Hepatocyte (in vitro differentiated cells): Measurements from ENCODE around the gene CYP17A1. TPM values are rescaled to one million over a fixed set of nuclear protein-coding genes. Genes with fewer than 3 reads are reported as not detected.

ENCODE experiments used
- DNase-seq: peaks from one replicate; pipeline ENCODE4 v3.0.0-alpha.2; 2016; ENCODE audit warnings: low spot score
- H2AFZ ChIP-seq: fragments of 200-600 bp; sonication (generic); 2 replicates; pipeline ENCODE4 v1.6.0; 2016; ENCODE audit warnings: antibody characterized with exemption, mild to moderate bottlenecking
- H3K27ac ChIP-seq: fragments of 200-600 bp; sonication (generic); 2 replicates; pipeline ENCODE4 v1.5.1; 2016; ENCODE audit warnings: mild to moderate bottlenecking
- H3K27me3 ChIP-seq: fragments of 200-600 bp; sonication (generic); 2 replicates; pipeline ENCODE4 v1.6.1; 2016
- H3K36me3 ChIP-seq: fragments of 200-600 bp; sonication (generic); replicated peaks from 2 replicates; pipeline ENCODE4 v1.5.1; 2016; ENCODE audit warnings: low read depth; ENCODE audit not compliant: insufficient read depth
- H3K4me1 ChIP-seq: fragments of 200-600 bp; sonication (generic); 2 replicates; pipeline ENCODE4 v1.5.1; 2016; ENCODE audit warnings: mild to moderate bottlenecking, moderate library complexity; ENCODE audit not compliant: insufficient read depth
- H3K4me2 ChIP-seq: fragments of 200-600 bp; sonication (generic); 2 replicates; pipeline ENCODE4 v1.6.0; 2016
- H3K4me3 ChIP-seq: fragments of 200-600 bp; sonication (generic); 2 replicates; pipeline ENCODE4 v1.5.1; 2016; ENCODE audit warnings: mild to moderate bottlenecking
- H3K79me2 ChIP-seq: fragments of 200-600 bp; sonication (generic); 2 replicates; pipeline ENCODE4 v1.6.0; 2017; ENCODE audit warnings: mild to moderate bottlenecking
- H3K9me2 ChIP-seq: fragments of 200-600 bp; sonication (generic); replicated peaks from 2 replicates; pipeline ENCODE4 v1.6.0; 2017; ENCODE audit warnings: mild to moderate bottlenecking; ENCODE audit not compliant: insufficient read depth
- H3K9me3 ChIP-seq: fragments of 200-600 bp; sonication (generic); 2 replicates; pipeline ENCODE4 v1.5.1; 2016; ENCODE audit warnings: low read depth, mild to moderate bottlenecking
- H4K20me1 ChIP-seq: fragments of 200-600 bp; sonication (generic); 2 replicates; pipeline ENCODE4 v1.6.0; 2016; ENCODE audit warnings: mild to moderate bottlenecking; ENCODE audit not compliant: insufficient read depth, poor library complexity, severe bottlenecking
- EZH2 ChIP-seq: fragments of 200-600 bp; sonication (generic); IDR thresholded peaks from 2 replicates; pipeline ENCODE4 v1.6.1; 2016; ENCODE audit warnings: antibody characterized with exemption, mild to moderate bottlenecking, borderline replicate concordance
- EZH2phosphoT487 ChIP-seq: fragments of 200-600 bp; sonication (generic); IDR thresholded peaks from one replicate; pipeline ENCODE4 v1.6.1; 2018; ENCODE audit warnings: antibody characterized with exemption, mild to moderate bottlenecking, low read depth, moderate library complexity; ENCODE audit not compliant: unreplicated experiment, severe bottlenecking
- WGBS: methylation state at CpG from one replicate; pipeline ENCODE4 v1.1.6; 2016; ENCODE audit warnings: low lambda C conversion rate; ENCODE audit errors: missing lambda C conversion rate; 5-methylcytosine and 5-hydroxymethylcytosine counted together
- polyA plus RNA-seq: library from polyadenylated mRNA; unstranded; fragments of >200 nt; fragmentation: Nextera tagmentation; extraction: Ambion mirVana; gene quantifications from 2 replicates; pipeline ENCODE4 v1.2.1, GENCODE V29; 2016
- total RNA-seq: library from RNA; depleted of rRNA; stranded (reverse); fragments of >200 nt; gene quantifications from 2 replicates; pipeline ENCODE4 v1.2.3, GENCODE V29; 2014
- TF ChIP-seq, protein P1 (sequence below): fragments of 200-600 bp; sonication (generic); IDR thresholded peaks from 2 replicates; pipeline ENCODE4 v1.5.1; 2016; ENCODE audit warnings: antibody characterized with exemption, mild to moderate bottlenecking; ENCODE audit not compliant: poor library complexity

The CYP17A1 gene
- total and polyA plus RNA-seq, 2 experiments from 2014 or later: not detected

DNA sequence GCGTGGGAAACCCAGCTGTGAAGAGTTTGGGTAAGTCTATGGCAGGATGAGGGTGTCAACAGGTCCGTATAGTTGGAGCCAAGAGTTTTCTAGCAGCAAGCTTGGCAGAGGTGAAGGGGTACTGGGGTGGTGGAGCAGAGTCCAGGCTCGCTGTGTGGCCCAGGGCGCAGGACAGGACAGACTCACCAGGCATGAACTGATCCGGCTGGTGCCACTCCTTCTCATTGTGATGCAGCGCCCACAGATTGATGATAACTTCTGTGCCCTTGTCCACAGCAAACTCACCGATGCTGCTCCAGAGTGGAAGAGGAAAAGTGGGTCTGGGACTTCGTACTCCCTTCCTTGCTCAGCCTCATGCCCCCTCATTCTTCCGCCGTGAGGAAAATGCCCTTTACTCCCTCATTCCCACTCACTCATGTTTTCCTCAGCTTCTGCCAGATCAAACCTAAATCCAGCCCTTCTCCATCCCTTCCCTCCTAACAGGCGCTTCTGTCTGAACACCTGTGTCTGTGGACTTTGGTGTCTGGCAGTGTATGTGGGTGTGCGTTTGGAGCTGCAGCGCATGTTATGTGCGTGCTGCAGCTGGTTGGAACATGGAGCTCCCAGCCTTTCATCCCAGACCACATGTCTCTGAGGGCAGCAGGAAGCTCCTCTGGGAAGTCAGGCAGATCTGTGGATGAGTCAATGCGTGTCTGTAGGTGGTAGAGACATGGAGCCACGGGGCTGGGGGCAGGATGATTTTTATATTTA lies 5.7 kb downstream of the CYP17A1 start:
- no peak for TF ChIP-seq EZH2phosphoT487
- TF ChIP-seq EZH2: no peak
- TF ChIP-seq, protein P1, sequence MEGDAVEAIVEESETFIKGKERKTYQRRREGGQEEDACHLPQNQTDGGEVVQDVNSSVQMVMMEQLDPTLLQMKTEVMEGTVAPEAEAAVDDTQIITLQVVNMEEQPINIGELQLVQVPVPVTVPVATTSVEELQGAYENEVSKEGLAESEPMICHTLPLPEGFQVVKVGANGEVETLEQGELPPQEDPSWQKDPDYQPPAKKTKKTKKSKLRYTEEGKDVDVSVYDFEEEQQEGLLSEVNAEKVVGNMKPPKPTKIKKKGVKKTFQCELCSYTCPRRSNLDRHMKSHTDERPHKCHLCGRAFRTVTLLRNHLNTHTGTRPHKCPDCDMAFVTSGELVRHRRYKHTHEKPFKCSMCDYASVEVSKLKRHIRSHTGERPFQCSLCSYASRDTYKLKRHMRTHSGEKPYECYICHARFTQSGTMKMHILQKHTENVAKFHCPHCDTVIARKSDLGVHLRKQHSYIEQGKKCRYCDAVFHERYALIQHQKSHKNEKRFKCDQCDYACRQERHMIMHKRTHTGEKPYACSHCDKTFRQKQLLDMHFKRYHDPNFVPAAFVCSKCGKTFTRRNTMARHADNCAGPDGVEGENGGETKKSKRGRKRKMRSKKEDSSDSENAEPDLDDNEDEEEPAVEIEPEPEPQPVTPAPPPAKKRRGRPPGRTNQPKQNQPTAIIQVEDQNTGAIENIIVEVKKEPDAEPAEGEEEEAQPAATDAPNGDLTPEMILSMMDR: no peak
- Histone ChIP-seq H3K4me1 (no peaks in the 10 kb centered on the region), H3K9me2 (no peaks in the 10 kb centered on the region), H3K36me3 (no peaks in the 10 kb centered on the region), H2AFZ (no peak overlapping the region), H3K4me3 (no peak overlapping the region), H4K20me1 (no peaks in the 10 kb centered on the region), H3K27me3 (no peaks in the 10 kb centered on the region), H3K9me3 (no peaks in the 10 kb centered on the region), H3K27ac (no peak overlapping the region), H3K4me2 (no peak overlapping the region), H3K79me2 (no peaks in the 10 kb centered on the region)
- DNase-seq: no peak
- 88% methylated on average over 16 of the region's 16 CpGs for WGBS

DNA sequence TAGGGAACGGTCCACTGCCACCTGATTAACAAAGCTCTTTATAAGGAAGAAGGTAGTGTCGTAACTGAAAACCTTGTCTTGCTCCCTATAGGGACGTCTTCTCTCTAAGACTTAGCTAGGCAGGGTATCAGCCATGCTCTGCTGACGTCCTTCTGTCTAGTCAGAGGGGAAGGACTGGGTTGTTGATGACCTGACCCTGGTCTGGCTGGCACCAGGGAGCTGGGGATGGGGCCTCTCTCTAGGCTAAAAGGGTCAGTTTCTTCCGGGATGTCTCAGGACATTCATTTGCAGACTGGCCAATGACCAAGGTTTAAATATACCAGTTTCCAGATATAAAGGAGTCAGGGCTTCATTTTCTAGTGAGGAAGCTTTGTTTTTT lies 9.6 kb downstream of the CYP17A1 start:
- TF ChIP-seq, protein P1: no peak
- no peak for TF ChIP-seq EZH2phosphoT487
- no peak for TF ChIP-seq EZH2
- Histone ChIP-seq H3K4me2 (no peak overlapping the region), H3K27ac (no peak overlapping the region), H3K4me3 (no peak overlapping the region), H3K79me2 (no peaks in the 10 kb centered on the region), H3K27me3 (no peaks in the 10 kb centered on the region), H3K9me2 (no peaks in the 10 kb centered on the region), H3K4me1 (no peaks in the 10 kb centered on the region), H4K20me1 (no peaks in the 10 kb centered on the region), H2AFZ (no peak overlapping the region), H3K36me3 (no peaks in the 10 kb centered on the region), H3K9me3 (no peaks in the 10 kb centered on the region)
- DNase-seq: no peak
- 78% methylated on average over 5 of the region's 5 CpGs for WGBS

DNA sequence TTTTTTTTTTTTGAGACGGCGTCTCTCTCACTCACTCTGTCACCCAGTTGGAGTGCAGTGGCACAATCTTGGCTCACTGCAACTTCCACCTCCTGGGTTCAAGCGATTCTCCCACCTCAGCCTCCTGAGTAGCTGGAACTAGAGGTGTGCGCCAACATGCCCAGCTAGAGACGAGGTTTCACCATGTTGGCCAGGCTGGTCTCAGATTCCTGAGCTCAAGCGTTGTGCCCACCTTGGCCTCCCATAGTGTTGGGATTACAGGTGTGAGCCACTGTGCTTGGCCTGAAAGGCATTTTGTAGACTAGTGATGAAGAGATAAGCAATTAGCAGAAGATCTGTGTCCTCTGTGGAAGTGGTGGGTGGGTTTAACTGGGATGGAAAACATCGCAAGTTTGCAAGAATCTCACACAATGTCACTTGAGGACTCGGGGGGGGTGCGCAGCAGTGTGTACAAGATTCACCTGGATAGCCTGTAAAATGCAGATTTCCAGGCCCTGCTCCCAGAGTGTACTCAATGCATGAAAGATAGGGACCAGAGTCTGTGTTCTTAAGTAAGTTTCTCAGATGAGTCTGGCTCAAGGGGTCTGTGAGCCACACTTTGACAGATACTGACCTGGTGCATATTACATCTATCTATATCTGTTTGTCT lies 10.9 kb downstream of the CYP17A1 start:
- Histone ChIP-seq H3K4me2 (no peak overlapping the region), H3K27ac (no peak overlapping the region), H4K20me1 (no peaks in the 10 kb centered on the region), H3K79me2 (no peaks in the 10 kb centered on the region), H3K4me1 (no peaks in the 10 kb centered on the region), H3K4me3 (no peak overlapping the region), H3K9me3 (no peaks in the 10 kb centered on the region), H3K36me3 (no peaks in the 10 kb centered on the region), H3K27me3 (no peaks in the 10 kb centered on the region), H3K9me2 (no peaks in the 10 kb centered on the region), H2AFZ (no peak overlapping the region)
- TF ChIP-seq EZH2 (no peak), EZH2phosphoT487 (no peak)
- TF ChIP-seq, protein P1: no peak
- 91% methylated on average over 9 of the region's 9 CpGs for WGBS
- no peak for DNase-seq
